ENCODE data around the gene LTBP3.

LTBP3 gene

DNA sequence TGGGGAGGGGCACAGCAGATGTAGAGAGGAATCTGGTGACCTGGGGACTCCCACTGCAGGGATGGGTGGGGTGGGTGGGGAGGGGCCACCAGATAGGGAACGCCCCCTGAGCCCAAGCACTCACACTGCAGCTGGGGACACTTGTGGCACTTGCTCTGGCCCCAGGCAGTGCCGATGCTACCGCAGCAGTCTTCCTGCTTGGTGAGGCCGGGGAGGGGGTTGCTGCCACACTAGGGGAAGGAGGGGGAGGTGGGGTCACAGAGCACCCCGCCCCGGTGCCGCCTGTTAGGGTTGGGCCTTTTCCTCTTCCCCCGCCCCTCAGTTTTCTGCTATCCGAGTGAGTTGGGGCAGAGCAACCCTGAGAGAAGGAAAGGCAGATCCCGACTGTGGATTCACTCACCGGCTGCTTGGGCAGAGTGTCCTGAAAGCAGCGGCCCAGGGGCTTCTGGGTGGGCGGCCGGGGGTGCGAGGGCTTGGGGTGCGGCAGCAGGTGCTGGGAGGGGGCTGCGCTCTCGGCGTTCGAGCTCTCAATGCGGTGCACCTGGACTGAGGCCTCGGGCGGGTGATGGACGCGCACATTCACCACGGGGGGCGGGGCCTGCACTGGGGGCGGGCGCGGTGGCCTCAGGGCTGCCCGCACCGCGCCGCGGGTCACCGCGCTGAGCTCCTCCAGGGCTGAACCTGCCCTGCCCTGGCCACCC is 4.7 kb downstream of the LTBP3 start:
- Histone ChIP-seq H3K9ac (ENCODE audit: low read length) (no peak overlapping the region), H3K9me2 (replicated peaks; ENCODE audit: insufficient read depth, low read length) (no peaks in the 10 kb centered on the region), H3K79me2 (ENCODE audit: insufficient read depth, low read length) (no peaks in the 10 kb centered on the region), H4K20me1 (ENCODE audit: low read depth, low read length) (no peaks in the 10 kb centered on the region), H3K4me3 (ENCODE audit: insufficient read depth, low read length, poor library complexity, severe bottlenecking) (no peak overlapping the region), H3F3A (ENCODE audit: insufficient read depth) (no peaks in the 10 kb centered on the region), H3K27me3 (ENCODE audit: low read length) (no peaks in the 10 kb centered on the region), H3K4me2 (ENCODE audit: low read depth, low read length, poor library complexity, severe bottlenecking) (no peak overlapping the region), H3K36me3 (ENCODE audit: low read length) (no peaks in the 10 kb centered on the region), H3K9me3 (ENCODE audit: insufficient read depth, low read length) (no peaks in the 10 kb centered on the region), H2AFZ (ENCODE audit: low read depth, low read length, severe bottlenecking) (no peak overlapping the region), H3K27ac (ENCODE audit: low read depth, low read length) (no peak overlapping the region)
- TF ChIP-seq, protein P1, sequence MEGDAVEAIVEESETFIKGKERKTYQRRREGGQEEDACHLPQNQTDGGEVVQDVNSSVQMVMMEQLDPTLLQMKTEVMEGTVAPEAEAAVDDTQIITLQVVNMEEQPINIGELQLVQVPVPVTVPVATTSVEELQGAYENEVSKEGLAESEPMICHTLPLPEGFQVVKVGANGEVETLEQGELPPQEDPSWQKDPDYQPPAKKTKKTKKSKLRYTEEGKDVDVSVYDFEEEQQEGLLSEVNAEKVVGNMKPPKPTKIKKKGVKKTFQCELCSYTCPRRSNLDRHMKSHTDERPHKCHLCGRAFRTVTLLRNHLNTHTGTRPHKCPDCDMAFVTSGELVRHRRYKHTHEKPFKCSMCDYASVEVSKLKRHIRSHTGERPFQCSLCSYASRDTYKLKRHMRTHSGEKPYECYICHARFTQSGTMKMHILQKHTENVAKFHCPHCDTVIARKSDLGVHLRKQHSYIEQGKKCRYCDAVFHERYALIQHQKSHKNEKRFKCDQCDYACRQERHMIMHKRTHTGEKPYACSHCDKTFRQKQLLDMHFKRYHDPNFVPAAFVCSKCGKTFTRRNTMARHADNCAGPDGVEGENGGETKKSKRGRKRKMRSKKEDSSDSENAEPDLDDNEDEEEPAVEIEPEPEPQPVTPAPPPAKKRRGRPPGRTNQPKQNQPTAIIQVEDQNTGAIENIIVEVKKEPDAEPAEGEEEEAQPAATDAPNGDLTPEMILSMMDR (IDR thresholded peaks at IDR 0.05; ENCODE audit: insufficient read depth, low read length, poor library complexity, severe bottlenecking), result no peak
- TF ChIP-seq EZH2phosphoT487 (conservative IDR thresholded peaks at IDR 0.05; ENCODE audit: low read length), result no peak

DNA sequence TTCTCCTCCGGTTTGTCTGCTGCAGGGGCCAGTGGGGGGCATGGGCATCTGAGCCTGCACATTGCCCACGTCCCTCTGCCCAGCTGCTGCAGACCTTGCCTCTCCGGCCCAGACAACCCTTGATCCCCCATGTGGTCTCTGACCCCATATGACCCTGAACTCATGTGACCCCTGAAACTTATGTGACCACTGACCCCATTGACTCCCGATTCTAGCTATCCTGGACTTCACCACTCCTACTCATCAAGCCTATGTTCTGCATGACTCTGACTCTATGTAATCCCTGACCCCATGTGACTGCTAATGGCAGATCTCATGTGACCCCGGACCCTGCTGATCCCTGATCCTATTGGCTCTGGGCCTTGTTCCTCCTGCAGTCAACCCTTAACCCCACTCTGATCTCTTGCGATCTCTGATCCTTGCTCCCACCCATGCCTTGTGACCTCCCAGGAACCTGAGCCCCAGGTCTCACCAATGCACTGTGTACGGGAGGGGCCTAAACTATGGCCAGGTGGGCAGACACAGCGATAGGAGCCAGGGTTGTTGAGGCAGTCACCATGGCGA is 5.7 kb downstream of the LTBP3 start:
- Histone ChIP-seq H4K20me1 (ENCODE audit: low read depth, low read length) (no peaks in the 10 kb centered on the region), H3K4me2 (ENCODE audit: low read depth, low read length, poor library complexity, severe bottlenecking) (no peak overlapping the region), H3F3A (ENCODE audit: insufficient read depth) (no peaks in the 10 kb centered on the region), H3K27me3 (ENCODE audit: low read length) (no peaks in the 10 kb centered on the region), H3K27ac (ENCODE audit: low read depth, low read length) (no peak overlapping the region), H3K79me2 (ENCODE audit: insufficient read depth, low read length) (no peaks in the 10 kb centered on the region), H3K9me3 (ENCODE audit: insufficient read depth, low read length) (no peaks in the 10 kb centered on the region), H3K9me2 (replicated peaks; ENCODE audit: insufficient read depth, low read length) (no peaks in the 10 kb centered on the region), H2AFZ (ENCODE audit: low read depth, low read length, severe bottlenecking) (no peak overlapping the region), H3K9ac (ENCODE audit: low read length) (no peak overlapping the region), H3K4me3 (ENCODE audit: insufficient read depth, low read length, poor library complexity, severe bottlenecking) (no peak overlapping the region), H3K36me3 (ENCODE audit: low read length) (no peaks in the 10 kb centered on the region)
- TF ChIP-seq, protein P1 (IDR thresholded peaks at IDR 0.05; ENCODE audit: insufficient read depth, low read length, poor library complexity, severe bottlenecking), result no peak
- TF ChIP-seq EZH2phosphoT487 (conservative IDR thresholded peaks at IDR 0.05; ENCODE audit: low read length), result no peak

DNA sequence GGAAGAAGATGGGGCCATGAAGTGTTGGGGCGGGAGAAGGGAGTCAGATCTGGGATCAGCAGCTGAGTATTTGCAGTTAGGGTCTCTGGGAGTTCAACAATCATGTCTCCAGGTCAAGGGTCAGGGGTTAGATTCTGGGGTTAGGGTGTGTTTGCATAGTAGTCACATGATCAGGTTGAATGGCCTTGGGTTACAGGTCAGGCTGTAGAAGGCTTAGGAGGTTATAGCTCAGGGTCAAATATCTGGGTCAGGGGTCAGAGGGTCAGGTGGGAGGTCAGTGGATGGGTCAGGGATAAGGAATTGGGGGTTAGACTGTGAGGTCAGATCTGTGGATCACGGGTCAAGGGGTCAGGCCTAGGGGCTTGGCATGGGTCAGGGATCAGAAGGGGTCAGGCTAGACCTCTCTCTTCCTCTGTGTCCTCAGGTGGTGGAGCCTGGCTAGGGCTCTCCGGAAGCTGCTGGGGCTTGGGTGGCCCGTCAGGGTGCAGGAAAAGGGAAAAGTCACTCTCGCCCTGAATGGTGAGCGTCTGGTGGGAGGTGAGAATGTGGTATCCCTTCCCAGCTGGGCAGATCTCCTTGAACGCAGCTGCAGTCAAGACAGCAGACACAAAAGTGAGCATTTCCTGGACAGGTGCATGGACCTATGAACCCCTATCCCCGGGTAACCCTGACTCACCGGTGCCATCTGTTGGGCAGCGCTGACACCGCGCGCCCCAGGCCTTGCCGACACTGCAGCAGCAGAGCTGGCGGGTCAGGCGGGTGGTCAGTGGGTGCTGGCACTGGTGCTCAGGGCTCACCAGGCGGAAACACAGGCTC is 6.4 kb downstream of the LTBP3 start:
- no peak overlapping the region for H3K4me3 ChIP-seq (ENCODE audit: insufficient read depth, low read length, poor library complexity, severe bottlenecking)
- H3K9ac ChIP-seq (ENCODE audit: low read length), result no peak overlapping the region
- no peaks in the 10 kb centered on the region for H3K79me2 ChIP-seq (ENCODE audit: insufficient read depth, low read length)
- H3K27me3 ChIP-seq (ENCODE audit: low read length), result no peaks in the 10 kb centered on the region
- no peaks in the 10 kb centered on the region for H3K36me3 ChIP-seq (ENCODE audit: low read length)
- H3K9me3 ChIP-seq (ENCODE audit: insufficient read depth, low read length), result no peaks in the 10 kb centered on the region
- H4K20me1 ChIP-seq (ENCODE audit: low read depth, low read length), result no peaks in the 10 kb centered on the region
- no peak for TF ChIP-seq EZH2phosphoT487 (conservative IDR thresholded peaks at IDR 0.05; ENCODE audit: low read length)
- TF ChIP-seq, protein P1 (IDR thresholded peaks at IDR 0.05; ENCODE audit: insufficient read depth, low read length, poor library complexity, severe bottlenecking), result peak; percentile 86
- H3K4me2 ChIP-seq (ENCODE audit: low read depth, low read length, poor library complexity, severe bottlenecking), result peak overlapping the region; percentile 0
- H3K27ac ChIP-seq (ENCODE audit: low read depth, low read length), result no peak overlapping the region
- H3K9me2 ChIP-seq (replicated peaks; ENCODE audit: insufficient read depth, low read length), result no peaks in the 10 kb centered on the region
- 0 out of 2 replicates have a peak, but pooled peaks cover 1% of the 10 kb centered on the region for H3F3A ChIP-seq (ENCODE audit: insufficient read depth)
- H2AFZ ChIP-seq (ENCODE audit: low read depth, low read length, severe bottlenecking), result no peak overlapping the region
